Upper lobe of left lung (tissue), 4 donors: Measurements from ENCODE around the gene PRKCE.

ENCODE experiments used
- POLR2AphosphoS5 ChIP-seq, 2 donors: sonication (generic); formaldehyde crosslinking; IDR thresholded peaks; one replicate each; pipeline ENCODE4 v1.5.1; 2017; ENCODE audit warnings: antibody characterized with exemption in 2 of 2
- TF ChIP-seq, protein P1 (sequence below), 6 experiments: fragments of 450-650 bp in 4 of 6; fragments of 200-600 bp in 2 of 6; sonication (generic) in 2 of 6; IDR thresholded peaks; one replicate each; pipeline ENCODE4 v1.5.1; 2016 to 2019; ENCODE audit warnings: antibody characterized with exemption in 6 of 6

- no peak for TF ChIP-seq POLR2AphosphoS5 (IDR thresholded peaks at IDR 0.05)
- TF ChIP-seq, protein P1, sequence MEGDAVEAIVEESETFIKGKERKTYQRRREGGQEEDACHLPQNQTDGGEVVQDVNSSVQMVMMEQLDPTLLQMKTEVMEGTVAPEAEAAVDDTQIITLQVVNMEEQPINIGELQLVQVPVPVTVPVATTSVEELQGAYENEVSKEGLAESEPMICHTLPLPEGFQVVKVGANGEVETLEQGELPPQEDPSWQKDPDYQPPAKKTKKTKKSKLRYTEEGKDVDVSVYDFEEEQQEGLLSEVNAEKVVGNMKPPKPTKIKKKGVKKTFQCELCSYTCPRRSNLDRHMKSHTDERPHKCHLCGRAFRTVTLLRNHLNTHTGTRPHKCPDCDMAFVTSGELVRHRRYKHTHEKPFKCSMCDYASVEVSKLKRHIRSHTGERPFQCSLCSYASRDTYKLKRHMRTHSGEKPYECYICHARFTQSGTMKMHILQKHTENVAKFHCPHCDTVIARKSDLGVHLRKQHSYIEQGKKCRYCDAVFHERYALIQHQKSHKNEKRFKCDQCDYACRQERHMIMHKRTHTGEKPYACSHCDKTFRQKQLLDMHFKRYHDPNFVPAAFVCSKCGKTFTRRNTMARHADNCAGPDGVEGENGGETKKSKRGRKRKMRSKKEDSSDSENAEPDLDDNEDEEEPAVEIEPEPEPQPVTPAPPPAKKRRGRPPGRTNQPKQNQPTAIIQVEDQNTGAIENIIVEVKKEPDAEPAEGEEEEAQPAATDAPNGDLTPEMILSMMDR (IDR thresholded peaks at IDR 0.05) = no peak
Observed at GRCh38 chr2:45691171-45691999, 39.9 kb downstream of the PRKCE start.
